OCI-LY1 (cell line): ENCODE data around the gene POU2F2.

Source experiments
- CTCF ChIP-seq: fragments of 200-600 bp; sonication (generic), shearing (Covaris generic); IDR thresholded peaks from 2 replicates; pipeline ENCODE4 v1.5.1; 2017; ENCODE audit warnings: mild to moderate bottlenecking, antibody characterized with exemption, low read length, moderate library complexity, mixed read lengths
- EZH2 ChIP-seq: fragments of 200-600 bp; sonication (generic), shearing (Covaris generic); IDR thresholded peaks from 2 replicates; pipeline ENCODE4 v1.8.0; 2017; ENCODE audit warnings: borderline replicate concordance, mixed run types, mild to moderate bottlenecking, antibody characterized with exemption, low read length, moderate library complexity, mixed read lengths

- TF ChIP-seq EZH2 = no peak
- TF ChIP-seq CTCF = no peak
Observed at GRCh38 chr19:42140125-42140754, 8.0 kb upstream of the POU2F2 start.
